HCT116 (cell line): ENCODE data around the gene AKAP1. TPM values are rescaled to one million over a fixed set of nuclear protein-coding genes. Genes with fewer than 3 reads are reported as not detected.
A peak's percentile ranks its signal among the peaks of the same experiment; 100 is the strongest.

Experiments
- ATAC-seq: fragments of 200-7000 bp; cut with Tn5 transposase; 2 replicates; pipeline ENCODE4 v1.9.1; 2020; ENCODE audit warnings: mild to moderate bottlenecking, moderate library complexity
- BruUV-seq: library from RNA; stranded (reverse); fragments of 400-500 nt; replicated peaks from 2 replicates; lab custom pipeline; 2021; lab: Mats Ljungman, UMichigan
- CTCF ChIA-PET: fragments of 300-600 bp; sonication (Branson Sonifier 250); formaldehyde crosslinking; loops from one replicate; lab custom pipeline; 2021; ENCODE audit warnings: antibody characterized with exemption; lab: Charles Lee
- POLR2A ChIA-PET: fragments of 300-600, 350-600 bp; sonication (Branson Sonifier 250); formaldehyde crosslinking; loops from one replicate; lab custom pipeline; 2021; ENCODE audit warnings: antibody characterized with exemption; lab: Charles Lee
- RAD21 ChIA-PET, 2 experiments: fragments of 300-600 bp; sonication (Branson Sonifier 250); formaldehyde crosslinking; loops; one replicate each; lab custom pipeline; 2023; ENCODE audit warnings: low total read pairs in 2 of 2; ENCODE audit not compliant: uncharacterized antibody in 2 of 2, unreplicated experiment in 2 of 2, low non-redundant PET in 1 of 2; lab: Charles Lee
- DNase-seq: peaks from one replicate; pipeline ENCODE4 v3.0.0-alpha.2; 2010; ENCODE audit warnings: low read depth, low spot score
- H2AFZ ChIP-seq: fragments of 200-600 bp; shearing (Covaris generic), sonication (generic); 2 replicates; pipeline ENCODE4 v1.6.1; 2017; ENCODE audit warnings: low read depth, mixed run types, mixed read lengths, antibody characterized with exemption, low read length; ENCODE audit not compliant: poor library complexity, severe bottlenecking
- H3K27ac ChIP-seq: 2 replicates; pipeline ENCODE4 v1.5.1; 2012; ENCODE audit warnings: low read depth, low read length
- H3K27me3 ChIP-seq: fragments of 200-600 bp; sonication (generic); 2 replicates; pipeline ENCODE4 v1.6.1; 2016; ENCODE audit warnings: mixed run types, low read length, mixed read lengths; ENCODE audit not compliant: insufficient read depth
- H3K36me3 ChIP-seq, 2 experiments: fragments of 200-500 bp in 1 of 2; fragments of 200-600 bp in 1 of 2; sonication (Bioruptor generic) in 1 of 2; sonication (generic) in 1 of 2; 2 replicates each; pipeline versions ENCODE4 v1.5.1 to v1.6.1; 2014 to 2016; ENCODE audit warnings: low read length in 2 of 2, inconsistent platforms in 1 of 2, mixed read lengths in 1 of 2, mixed run types in 1 of 2; ENCODE audit not compliant: insufficient read depth in 2 of 2, control insufficient read depth in 1 of 2
- H3K4me1 ChIP-seq, 2 experiments: fragments of 200-600 bp in 1 of 2; sonication (generic) in 1 of 2; 2 replicates each; pipeline versions ENCODE4 v1.5.1 to v1.6.1; 2012 to 2017; ENCODE audit warnings: low read length in 2 of 2, inconsistent platforms in 1 of 2, mild to moderate bottlenecking in 1 of 2, mixed read lengths in 1 of 2, mixed run types in 1 of 2, moderate library complexity in 1 of 2; ENCODE audit not compliant: insufficient read depth in 2 of 2, control insufficient read depth in 1 of 2
- H3K4me2 ChIP-seq: fragments of 200-600 bp; sonication (generic); 2 replicates; pipeline ENCODE4 v1.6.1; 2017; ENCODE audit warnings: mixed run types, low read length, mixed read lengths
- H3K4me3 ChIP-seq, 2 experiments: fragments of 200-600 bp in 1 of 2; sonication (generic) in 1 of 2; replicated peaks in 1 of 2; 2 replicates each; pipeline ENCODE4 v1.5.1; 2011 to 2016; ENCODE audit warnings: low read length in 2 of 2, control low read depth in 1 of 2, low read depth in 1 of 2, mild to moderate bottlenecking in 1 of 2, mixed read lengths in 1 of 2, mixed run types in 1 of 2
- H3K79me2 ChIP-seq: fragments of 200-600 bp; sonication (generic); 2 replicates; pipeline ENCODE4 v1.6.1; 2017; ENCODE audit warnings: mild to moderate bottlenecking, mixed run types, low read length, moderate library complexity, mixed read lengths; ENCODE audit not compliant: insufficient read depth
- H3K9ac ChIP-seq: fragments of 200-600 bp; sonication (generic); 2 replicates; pipeline ENCODE4 v1.6.1; 2016; ENCODE audit warnings: low read length, mixed read lengths
- H3K9me2 ChIP-seq: fragments of 200-600 bp; sonication (generic), shearing (Covaris generic); 2 replicates; pipeline ENCODE4 v1.6.1; 2017; ENCODE audit warnings: mixed run types, mild to moderate bottlenecking, moderate library complexity; ENCODE audit not compliant: insufficient read depth
- H3K9me3 ChIP-seq, 2 experiments: fragments of 200-500 bp in 1 of 2; fragments of 200-600 bp in 1 of 2; sonication (Bioruptor generic) in 1 of 2; sonication (generic) in 1 of 2; 2 replicates each; pipeline ENCODE4 v1.6.1; 2014 to 2017; ENCODE audit warnings: low read length in 2 of 2, mixed read lengths in 2 of 2, inconsistent platforms in 1 of 2, low read depth in 1 of 2, mild to moderate bottlenecking in 1 of 2, mixed run types in 1 of 2, moderate library complexity in 1 of 2; ENCODE audit not compliant: control insufficient read depth in 1 of 2, insufficient read depth in 1 of 2
- H4K20me1 ChIP-seq: fragments of 200-600 bp; sonication (generic), shearing (Covaris generic); 2 replicates; pipeline ENCODE4 v1.6.1; 2017; ENCODE audit warnings: mixed run types, mild to moderate bottlenecking, moderate library complexity; ENCODE audit not compliant: insufficient read depth
- CBX3 ChIP-seq: IDR thresholded peaks from 2 replicates; pipeline ENCODE4 v1.6.1; 2012; ENCODE audit warnings: low read depth
- CEBPB ChIP-seq: IDR thresholded peaks from 2 replicates; pipeline ENCODE4 v1.6.1; 2012; ENCODE audit warnings: low read depth
- EZH2 ChIP-seq: fragments of 200-600 bp; sonication (generic); IDR thresholded peaks from 2 replicates; pipeline ENCODE4 v1.6.1; 2017; ENCODE audit warnings: antibody characterized with exemption, mixed run types
- EZH2phosphoT487 ChIP-seq: fragments of 200-600 bp; IDR thresholded peaks from 2 replicates; pipeline ENCODE4 v1.6.1; 2018; ENCODE audit warnings: antibody characterized with exemption, borderline replicate concordance
- SP1 ChIP-seq: IDR thresholded peaks from 2 replicates; pipeline ENCODE4 v1.6.1; 2012; ENCODE audit warnings: low read depth
- SRF ChIP-seq: IDR thresholded peaks from 2 replicates; pipeline ENCODE4 v1.6.1; 2012; ENCODE audit warnings: low read depth
- intact Hi-C: fragments of 100-400 bp; cut with micrococcal nuclease; formaldehyde crosslinking; loops from 2 replicates; pipeline ENCODE4 v1.10.0; 2022
- total RNA-seq: library from RNA; stranded (reverse); gene quantifications from one replicate; pipeline ENCODE4 v1.2.1, GENCODE V29; 2021; ENCODE audit not compliant: unreplicated experiment
- TF ChIP-seq, protein P1 (sequence below), 3 experiments: fragments of 200-600 bp in 1 of 3; sonication (generic) in 1 of 3; IDR thresholded peaks in 2 of 3; conservative IDR thresholded peaks in 1 of 3; 2 replicates each; pipeline ENCODE4 v1.5.1; 2012 to 2017; ENCODE audit warnings: low read depth in 2 of 3, low read length in 2 of 3, antibody characterized with exemption in 1 of 3, borderline replicate concordance in 1 of 3, control low read depth in 1 of 3, mild to moderate bottlenecking in 1 of 3, mixed read lengths in 1 of 3, mixed run types in 1 of 3, moderate library complexity in 1 of 3; ENCODE audit not compliant: insufficient read depth in 1 of 3
- TF ChIP-seq, protein P2 (sequence below): IDR thresholded peaks from 2 replicates; pipeline ENCODE4 v1.6.1; 2012

The AKAP1 gene
- total RNA-seq, 1 experiment from 2014 or later, result 51.6 TPM

- TF ChIP-seq, protein P1, sequence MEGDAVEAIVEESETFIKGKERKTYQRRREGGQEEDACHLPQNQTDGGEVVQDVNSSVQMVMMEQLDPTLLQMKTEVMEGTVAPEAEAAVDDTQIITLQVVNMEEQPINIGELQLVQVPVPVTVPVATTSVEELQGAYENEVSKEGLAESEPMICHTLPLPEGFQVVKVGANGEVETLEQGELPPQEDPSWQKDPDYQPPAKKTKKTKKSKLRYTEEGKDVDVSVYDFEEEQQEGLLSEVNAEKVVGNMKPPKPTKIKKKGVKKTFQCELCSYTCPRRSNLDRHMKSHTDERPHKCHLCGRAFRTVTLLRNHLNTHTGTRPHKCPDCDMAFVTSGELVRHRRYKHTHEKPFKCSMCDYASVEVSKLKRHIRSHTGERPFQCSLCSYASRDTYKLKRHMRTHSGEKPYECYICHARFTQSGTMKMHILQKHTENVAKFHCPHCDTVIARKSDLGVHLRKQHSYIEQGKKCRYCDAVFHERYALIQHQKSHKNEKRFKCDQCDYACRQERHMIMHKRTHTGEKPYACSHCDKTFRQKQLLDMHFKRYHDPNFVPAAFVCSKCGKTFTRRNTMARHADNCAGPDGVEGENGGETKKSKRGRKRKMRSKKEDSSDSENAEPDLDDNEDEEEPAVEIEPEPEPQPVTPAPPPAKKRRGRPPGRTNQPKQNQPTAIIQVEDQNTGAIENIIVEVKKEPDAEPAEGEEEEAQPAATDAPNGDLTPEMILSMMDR (IDR thresholded peaks at IDR 0.05 in 2 of 3, conservative IDR thresholded peaks at IDR 0.05 in 1 of 3; ENCODE audit: borderline replicate concordance in 1 of 3, insufficient read depth in 1 of 3, low read depth in 2 of 3, low read length in 2 of 3), result peak in 1 of 3 experiments; percentile 22; a peak in 1 of 6 replicates
- TF ChIP-seq EZH2phosphoT487 (no peak), SRF (no peak; the same call in 1 of the 2 replicates), CEBPB (no peak)
- TF ChIP-seq, protein P2, sequence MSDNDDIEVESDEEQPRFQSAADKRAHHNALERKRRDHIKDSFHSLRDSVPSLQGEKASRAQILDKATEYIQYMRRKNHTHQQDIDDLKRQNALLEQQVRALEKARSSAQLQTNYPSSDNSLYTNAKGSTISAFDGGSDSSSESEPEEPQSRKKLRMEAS, result peak; percentile 90
Observed at GRCh38 chr17:57084802-57085447, at the start of gene AKAP1 (continued).

DNA sequence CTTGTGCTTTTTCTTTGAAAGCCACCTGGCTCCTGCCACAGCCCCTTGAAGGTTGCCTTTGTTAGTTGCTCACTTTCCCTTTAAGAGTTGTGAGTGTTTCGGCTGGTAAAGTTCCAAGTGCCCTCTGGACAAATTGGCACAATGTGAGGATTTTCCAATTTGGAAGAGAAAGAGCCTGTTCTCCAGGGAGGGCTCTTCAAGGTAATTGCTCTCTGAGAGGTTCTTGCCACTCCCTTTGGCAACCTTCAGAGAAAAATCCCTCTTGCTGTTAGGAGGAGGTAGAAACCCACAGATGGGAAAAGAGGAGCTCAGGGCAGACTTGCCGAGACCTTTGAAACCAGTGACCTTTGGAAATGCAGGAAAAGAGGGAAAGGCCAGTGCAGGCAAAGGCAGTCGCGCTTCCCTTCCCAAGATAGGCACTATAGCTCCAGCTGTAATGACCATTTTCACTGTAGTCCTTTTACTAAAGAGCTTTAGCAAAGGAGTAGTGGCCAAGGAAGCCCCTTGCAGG, 49.0 kb upstream of the AKAP1 start:
- POLR2A ChIA-PET, result no interaction called here
- Histone ChIP-seq H3K4me3 (no peak overlapping the region), H3K9me2 (no peaks in the 10 kb centered on the region), H3K9ac (no peak overlapping the region), H3K36me3 (no peaks in the 10 kb centered on the region), H3K4me2 (peak overlapping the region; percentile 5; the same call in 1 of the 2 replicates), H3K27ac (no peak overlapping the region), H3K79me2 (no peaks in the 10 kb centered on the region), H3K27me3 (peaks cover 19% of the 10 kb centered on the region; the same call in 1 of the 2 replicates), H3K4me1 (peaks cover 16 to 17% of the 10 kb centered on the region in 2 experiments; a peak in 2 of 4 replicates), H3K9me3 (no peaks in the 10 kb centered on the region), H2AFZ (no peak overlapping the region), H4K20me1 (no peaks in the 10 kb centered on the region)
- no peak for TF ChIP-seq SRF
- TF ChIP-seq EZH2, result no peak
- TF ChIP-seq SP1, result no peak
- no peak for TF ChIP-seq EZH2phosphoT487
- TF ChIP-seq CBX3, result no peak
- RAD21 ChIA-PET, result interaction anchor here in 1 of 2 experiments (0.6 kb wide), 1 partner anchor 12 kb away, joined by 3 read pairs; no protein-coding TSS in a partner anchor
- DNase-seq (no peak), ATAC-seq (no peak; the same call in 1 of the 2 replicates)
- CTCF ChIA-PET, result no interaction called here
- intact Hi-C loops, result no loop called here
- BruUV-seq, result no TSS peak
